Stimulated activated naive CD8-positive, alpha-beta T cell treated with anti-CD3 and anti-CD28 coated beads, Interleukin-15, Interleukin-2, amounts not matched to agents 100 U/mL and 50 U/mL, for 24 hours (primary cell): ENCODE results near the gene KCNK10.

Source experiments
- ATAC-seq: fragments of 150-1000 bp; cut with Tn5 transposase; one replicate; pipeline ENCODE4 v1.10.0; 2021
- DNase-seq: peaks from one replicate; pipeline ENCODE4 v3.0.0; 2021

KCNK10 gene, protein sequence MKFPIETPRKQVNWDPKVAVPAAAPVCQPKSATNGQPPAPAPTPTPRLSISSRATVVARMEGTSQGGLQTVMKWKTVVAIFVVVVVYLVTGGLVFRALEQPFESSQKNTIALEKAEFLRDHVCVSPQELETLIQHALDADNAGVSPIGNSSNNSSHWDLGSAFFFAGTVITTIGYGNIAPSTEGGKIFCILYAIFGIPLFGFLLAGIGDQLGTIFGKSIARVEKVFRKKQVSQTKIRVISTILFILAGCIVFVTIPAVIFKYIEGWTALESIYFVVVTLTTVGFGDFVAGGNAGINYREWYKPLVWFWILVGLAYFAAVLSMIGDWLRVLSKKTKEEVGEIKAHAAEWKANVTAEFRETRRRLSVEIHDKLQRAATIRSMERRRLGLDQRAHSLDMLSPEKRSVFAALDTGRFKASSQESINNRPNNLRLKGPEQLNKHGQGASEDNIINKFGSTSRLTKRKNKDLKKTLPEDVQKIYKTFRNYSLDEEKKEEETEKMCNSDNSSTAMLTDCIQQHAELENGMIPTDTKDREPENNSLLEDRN

DNA sequence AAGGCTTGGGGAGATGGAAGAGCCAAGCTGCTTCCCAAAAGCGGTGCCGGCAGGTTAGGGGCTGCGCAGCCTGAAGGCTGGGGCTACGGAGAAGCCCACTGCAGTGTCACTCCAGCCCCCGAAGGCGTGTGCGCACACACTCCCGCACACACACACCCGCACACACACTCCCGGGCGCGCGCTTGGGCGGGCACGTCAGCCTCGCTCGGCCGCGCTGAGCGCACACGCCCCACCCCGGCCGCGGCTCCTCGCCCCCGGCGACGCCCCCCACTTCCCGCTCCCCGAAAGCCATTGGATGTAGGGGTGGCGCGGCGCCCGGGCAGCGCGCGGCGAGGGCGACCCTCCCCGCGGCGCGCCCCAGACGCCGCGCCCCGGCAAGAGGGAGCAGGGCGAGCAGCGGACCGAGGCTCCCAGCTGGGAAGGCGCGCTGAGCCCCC is at the start of gene KCNK10:
Gene KCNK10 (minus strand): TSS at position 184 of the 437 bp plus-strand sequence. CDS start 471 bp downstream, outside the sequence.
- ATAC-seq, result no peak
- no peak for DNase-seq

DNA sequence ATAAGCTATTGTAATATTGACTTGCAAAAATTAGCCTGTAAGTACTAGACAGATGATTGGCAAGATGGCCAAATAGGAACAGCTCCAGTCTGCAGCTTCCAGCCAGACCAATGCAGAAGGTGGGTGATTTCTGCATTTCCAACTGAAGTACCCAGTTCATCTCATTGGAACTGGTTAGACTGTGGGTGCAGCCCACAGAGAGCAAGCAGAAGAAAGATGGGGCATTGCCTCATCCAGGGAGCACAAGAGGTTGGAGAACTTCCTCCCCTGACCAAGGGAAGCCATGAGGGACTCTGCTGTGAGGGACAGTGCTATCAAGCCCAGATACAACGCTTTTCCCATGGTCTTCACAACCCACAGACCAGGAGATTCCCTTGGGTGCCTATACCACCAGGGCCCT is 46.4 kb upstream of the KCNK10 start:
- ATAC-seq, result no peak
- DNase-seq, result no peak

DNA sequence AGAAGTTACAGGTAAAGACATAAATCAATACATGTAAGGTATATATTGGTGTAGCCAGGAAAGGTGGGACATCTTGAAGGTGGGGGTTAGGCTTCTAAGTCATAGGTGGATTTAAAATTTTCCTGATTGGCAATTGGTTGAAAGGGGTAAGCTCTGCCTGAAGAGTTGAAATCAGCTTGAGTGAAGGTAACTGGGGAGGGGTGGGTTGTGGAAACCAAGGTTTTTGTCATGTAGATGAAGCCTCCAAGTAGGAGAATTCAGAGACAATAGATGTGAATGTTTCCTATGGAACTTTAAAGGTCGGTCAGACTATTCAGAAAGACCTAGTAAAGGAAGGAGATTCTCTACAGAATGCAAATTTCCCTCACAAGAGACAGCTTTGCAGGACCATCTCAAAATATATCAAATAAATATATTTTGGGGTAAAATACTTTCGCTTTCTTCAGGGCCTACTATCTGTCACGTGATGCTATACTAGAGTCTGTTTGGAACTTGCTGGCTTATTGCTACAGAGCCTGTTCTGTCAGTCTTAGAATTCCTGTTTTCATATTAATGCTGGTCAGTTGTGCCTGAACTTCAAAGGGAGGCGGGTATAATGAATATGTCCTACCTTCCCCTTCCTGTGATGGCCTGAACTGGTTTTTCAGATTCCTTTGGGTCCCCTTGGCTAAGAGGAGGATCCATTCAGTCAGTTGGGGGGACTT is 41.8 kb upstream of the KCNK10 start:
- ATAC-seq, result no peak
- DNase-seq, result no peak

DNA sequence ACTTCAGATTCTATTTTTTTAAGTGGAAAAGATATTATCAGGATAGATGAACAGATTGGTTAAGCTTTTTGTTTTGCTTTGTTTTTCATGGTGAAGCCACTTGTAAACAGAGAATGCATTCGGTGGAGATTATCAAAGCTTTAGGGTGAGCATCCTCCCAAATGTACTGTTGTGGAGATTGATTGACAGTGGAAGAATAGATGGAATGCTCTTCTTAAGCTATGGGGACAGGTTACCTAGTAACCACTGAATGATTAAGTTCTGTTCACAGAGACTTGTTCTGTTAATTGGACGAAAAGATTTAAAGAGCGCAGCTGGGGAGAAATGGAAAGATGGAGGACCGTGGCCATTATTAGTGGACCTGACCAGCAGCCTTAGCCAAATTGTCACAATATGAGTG is 40.6 kb upstream of the KCNK10 start:
- ATAC-seq, result no peak
- DNase-seq, result no peak

DNA sequence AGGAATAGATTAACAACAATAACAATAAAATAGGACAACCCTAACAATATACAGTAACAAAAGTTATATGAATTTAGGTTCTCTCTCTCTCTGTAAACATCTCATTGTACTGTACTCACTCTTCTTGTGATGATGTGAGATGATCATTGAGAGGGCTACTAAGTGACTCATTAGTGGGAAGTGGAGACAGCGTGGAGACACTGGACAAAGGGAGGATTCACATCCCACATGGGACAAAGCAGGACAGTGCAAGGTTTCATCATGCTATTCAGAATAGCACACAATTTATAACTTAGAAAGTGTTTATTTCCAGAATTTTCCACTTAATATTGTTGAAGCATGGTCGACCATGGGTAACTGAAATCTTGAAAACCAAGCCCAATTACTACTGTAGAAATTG is 36.4 kb upstream of the KCNK10 start:
- ATAC-seq, result no peak
- DNase-seq, result no peak

DNA sequence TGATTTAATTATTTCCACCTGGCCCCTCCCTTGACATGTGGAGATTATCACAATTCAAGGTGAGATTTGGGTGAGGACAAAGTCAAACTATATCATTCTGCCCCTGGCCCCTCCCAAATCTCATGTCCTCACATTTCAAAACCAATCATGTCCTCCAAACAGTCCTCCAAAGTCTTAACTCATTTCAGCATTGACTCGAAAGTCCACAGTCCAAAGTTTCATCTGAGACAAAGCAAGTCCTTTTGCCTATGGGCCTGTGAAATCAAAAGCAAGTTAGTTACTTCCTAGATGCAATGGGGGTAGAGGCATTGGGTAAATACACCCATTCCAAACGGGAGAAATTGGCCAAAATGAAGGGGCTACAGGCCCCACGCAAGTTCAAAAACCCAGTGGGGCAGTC is 31.3 kb upstream of the KCNK10 start:
- DNase-seq (no peak), ATAC-seq (no peak)

DNA sequence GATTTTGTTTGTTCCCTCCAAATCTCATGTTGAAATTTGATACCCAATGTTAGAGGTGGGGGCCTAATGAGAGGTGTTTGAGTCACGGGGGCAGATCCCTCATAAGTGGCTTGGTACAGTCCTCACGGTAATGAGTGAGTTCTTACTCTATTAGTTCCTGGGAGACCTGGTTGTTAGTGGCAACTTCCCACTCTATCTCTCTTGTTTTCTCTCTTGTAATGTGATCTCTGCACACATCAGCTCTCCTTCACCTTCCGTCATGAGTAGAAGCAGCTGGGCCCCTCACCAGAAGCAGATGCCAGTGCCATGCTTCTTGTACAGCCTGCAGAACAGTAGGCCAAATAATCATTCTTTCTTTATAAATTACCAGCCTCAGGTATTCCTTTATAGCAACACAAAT is 29.6 kb upstream of the KCNK10 start:
- no peak for DNase-seq
- no peak for ATAC-seq

DNA sequence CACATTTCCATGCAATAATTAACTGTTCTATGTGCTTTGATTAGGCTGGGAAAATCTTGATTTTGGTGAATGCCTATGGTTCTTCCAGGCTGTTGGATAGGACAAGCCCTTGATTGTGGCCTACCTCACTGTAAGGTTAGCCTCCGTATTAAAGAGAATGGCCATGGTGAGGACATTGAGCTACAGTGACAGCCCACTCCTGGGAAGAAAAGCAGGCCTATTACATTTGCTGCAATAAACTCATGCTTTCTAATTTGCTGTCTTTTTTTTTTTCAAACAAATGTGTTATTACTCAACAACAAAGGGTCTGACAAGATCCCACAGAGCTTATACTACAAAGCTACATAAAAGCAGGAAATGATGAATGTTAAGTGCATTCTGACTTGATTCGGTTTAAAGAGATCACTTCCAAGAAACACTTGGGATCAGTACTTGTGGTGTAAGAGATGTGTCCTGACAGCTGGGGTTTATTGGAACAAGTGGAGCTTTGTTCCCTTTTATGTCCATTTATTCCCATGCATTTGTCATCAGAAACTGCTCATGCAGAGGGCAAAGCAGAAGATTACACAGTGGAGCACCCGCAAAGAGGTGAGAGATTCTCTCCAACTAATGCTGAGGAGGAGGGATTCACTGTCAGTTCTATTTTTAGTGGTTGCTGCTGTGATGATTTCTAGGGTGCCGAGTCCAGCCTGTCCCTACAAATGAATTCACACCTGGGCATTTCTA is 29.1 kb upstream of the KCNK10 start:
- no peak for ATAC-seq
- DNase-seq, result no peak

DNA sequence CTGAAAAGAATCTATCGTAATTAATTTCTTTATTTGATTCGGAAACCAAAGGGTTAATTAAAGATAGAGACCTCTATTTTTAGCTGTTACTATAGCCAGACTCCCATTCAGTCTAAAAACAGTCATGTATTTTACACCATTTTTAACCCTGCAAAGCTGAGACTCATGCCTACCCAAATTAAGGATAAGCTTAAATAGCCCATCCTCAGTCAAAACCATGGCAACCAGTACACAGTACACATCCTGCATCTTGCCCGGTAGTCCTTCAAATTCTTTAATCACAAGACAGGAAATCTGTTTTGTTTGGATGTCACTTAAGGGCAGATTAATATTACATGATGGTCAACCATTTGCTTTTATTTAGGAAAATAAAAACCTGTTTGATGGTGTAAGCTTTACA is 25.5 kb upstream of the KCNK10 start:
- DNase-seq, result no peak

DNA sequence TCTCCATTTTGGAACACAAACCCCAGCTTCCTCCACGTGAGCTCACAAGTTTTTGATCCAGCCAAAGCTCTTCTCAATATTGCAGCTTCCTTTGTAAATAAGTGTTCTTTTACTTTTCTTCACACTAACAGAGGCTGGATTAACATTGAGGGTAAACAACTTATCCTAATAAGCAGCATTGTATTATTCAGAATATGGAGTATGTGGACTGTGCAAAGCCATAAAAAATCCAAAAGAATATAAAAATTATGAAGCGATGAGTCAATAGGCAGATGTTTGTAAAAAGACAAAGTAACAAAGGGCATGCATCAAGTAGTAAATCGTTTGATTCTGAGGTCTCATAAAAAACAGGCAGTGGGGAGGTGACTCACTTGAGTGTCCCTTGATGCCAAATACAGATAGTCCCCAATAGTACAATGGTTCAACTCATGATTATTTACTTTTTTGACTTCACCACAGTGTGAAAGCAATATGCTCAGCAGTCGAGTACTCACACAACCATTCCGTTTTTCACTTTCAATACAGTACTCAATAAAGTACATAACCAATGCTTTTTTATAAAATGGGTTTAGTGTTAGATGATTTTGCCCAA is 23.1 kb upstream of the KCNK10 start:
- no peak for ATAC-seq

More for the DNA sequence above, 25.5 kb upstream of the KCNK10 start:
- ATAC-seq, result no peak

DNA sequence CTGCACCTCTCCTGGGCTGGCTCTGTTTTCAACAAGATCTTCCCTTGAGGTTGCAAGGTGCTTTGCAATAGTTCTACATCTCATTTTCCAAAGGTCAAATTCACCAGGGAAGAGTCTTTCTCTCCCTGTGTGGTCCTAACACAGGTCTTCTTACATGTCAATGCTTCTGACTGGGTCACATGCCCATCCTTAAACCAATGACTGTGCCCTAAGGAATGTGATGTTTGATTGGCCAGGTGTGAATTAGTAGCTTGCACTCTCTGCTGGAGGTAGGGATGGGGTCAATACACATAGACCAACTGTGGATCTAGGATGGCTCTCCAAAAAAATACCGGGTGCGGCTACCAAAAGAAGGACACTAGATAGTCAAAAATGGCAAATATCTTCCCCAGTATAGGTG is 19.9 kb upstream of the KCNK10 start:
- no peak for DNase-seq
- no peak for ATAC-seq

More for the DNA sequence above, 23.1 kb upstream of the KCNK10 start:
- no peak for DNase-seq

DNA sequence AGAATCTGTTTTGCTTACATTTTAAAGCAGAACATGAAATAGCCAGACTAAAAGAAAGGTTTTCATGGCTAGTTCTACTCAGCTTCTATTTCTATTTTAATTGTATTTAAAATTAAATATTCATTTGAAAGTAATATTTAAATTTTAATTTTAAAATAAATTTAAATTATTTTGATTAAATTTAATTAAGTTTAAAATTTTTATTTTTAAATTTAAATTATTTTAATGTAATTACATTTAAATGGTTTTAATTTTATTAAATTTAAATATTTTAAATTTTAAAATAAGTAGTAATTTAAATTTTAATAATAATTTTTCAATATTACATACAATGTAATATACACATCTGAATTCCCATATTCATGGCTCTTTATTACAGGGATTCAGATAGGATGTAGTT is 17.3 kb upstream of the KCNK10 start:
- no peak for DNase-seq
- ATAC-seq, result no peak

DNA sequence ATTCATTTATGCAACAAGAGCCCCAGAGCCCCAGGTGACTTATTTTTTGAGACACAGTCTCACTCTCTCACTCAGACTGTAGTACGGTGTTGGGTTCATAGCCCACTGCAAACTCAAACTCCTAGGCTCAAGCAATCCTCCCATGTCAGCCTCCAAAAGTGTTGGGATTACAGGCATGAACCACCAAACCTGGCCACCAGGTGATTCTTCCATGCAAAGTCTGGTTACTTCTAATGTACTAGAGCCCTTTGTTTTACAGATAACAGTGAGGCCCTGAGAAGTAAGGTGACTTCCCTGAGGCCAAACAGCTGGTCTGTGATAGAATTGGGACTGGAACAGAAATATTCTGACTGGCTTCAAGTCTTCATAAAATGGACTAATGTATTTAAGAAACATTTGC is 10.0 kb upstream of the KCNK10 start:
- ATAC-seq, result no peak
- DNase-seq, result no peak

DNA sequence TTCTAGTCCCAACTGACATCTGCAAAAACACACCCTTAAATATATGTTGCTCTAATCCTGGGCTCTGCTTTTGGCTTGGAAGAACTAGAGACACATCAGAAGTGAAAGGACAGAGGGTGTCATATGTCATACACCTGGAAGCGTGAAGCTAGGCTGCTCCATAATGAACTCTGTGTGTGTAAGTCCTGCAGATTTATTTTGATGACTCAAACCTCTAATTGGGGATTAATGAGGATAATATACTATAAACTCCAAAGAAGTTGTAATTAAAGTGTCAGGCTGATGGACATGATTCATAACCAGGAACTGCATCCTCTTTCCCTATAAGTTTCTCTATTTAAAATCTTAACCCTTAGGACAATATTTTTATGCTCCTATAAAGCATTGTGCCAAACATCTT is 4.4 kb upstream of the KCNK10 start:
- no peak for ATAC-seq
- DNase-seq, result no peak

DNA sequence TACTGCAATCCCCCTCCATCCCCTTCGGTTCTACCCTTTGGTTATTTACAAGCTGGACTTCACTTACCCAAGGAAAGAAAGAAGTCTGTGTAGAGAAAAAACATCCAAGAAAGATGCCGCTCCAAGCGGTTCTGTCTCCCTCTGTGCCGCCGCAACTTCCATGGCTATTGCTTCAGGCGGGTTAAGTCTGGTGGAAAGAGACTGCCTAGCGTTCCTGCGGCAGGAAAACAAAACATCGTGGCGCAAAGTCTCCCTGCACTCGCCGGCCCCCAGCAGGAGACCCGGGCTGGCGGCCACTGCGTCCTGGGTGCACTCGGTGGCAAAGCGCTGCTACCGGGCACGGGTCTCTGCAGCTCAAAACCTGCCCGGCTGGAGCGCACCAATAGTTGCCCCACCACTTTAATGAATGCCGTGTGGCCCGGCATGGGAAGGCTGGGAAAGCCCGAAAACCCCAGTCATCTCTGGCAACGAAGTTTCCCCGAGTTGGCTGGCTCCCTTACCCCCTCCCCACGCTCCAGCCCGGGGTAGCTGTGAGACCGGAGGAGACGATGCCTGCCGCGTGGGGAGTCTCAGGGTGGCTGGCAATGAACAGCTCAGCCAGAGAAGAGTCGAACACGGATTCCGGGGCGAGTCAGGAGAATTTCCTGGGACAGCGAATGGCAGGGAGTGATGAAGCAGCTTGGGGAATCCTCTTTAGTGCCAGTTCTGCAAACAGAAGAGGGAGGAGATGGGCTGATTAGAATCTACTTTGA is 3.5 kb upstream of the KCNK10 start:
- no peak for ATAC-seq

DNA sequence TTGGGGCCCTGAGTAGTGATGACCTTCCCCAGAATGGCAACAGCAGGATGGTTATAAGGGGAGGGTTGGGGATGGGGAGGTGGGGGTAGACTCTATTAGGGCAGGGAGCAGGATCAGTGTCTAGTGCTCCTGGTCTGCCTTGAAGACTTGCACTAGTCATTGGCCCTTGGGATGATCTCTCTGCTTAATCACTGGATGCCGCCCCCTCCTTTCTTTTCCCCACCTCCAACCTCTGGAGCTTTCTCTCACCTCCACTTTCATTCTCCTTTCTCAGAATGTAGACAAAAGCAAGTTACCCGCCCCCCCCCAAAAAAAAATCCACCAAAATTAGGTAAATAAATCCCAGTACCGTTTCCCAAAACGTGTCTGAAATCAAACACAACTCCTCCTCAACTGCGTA is 2.8 kb upstream of the KCNK10 start:
- ATAC-seq, result no peak
- no peak for DNase-seq

More for the DNA sequence above, 3.5 kb upstream of the KCNK10 start:
- no peak for DNase-seq

DNA sequence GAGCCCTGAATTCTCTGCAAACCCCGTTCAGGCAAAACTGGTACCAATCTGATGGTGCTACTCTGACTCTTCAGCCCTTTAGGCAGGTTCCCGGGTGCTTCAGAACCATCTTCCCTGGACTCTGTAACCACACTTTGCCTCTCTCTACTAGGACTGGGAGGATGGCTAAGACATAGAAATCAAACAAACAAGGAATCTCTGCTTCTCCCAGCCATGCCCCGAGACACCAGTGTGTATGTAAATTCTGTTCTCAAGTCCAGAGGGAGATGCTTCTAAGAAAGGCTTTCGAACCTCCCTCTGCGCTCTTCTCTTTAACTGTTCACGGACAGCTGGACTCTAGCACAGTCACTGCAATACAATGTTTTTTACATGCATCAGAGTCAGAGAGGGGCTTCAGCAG is 1.9 kb upstream of the KCNK10 start:
- DNase-seq (no peak), ATAC-seq (no peak)

DNA sequence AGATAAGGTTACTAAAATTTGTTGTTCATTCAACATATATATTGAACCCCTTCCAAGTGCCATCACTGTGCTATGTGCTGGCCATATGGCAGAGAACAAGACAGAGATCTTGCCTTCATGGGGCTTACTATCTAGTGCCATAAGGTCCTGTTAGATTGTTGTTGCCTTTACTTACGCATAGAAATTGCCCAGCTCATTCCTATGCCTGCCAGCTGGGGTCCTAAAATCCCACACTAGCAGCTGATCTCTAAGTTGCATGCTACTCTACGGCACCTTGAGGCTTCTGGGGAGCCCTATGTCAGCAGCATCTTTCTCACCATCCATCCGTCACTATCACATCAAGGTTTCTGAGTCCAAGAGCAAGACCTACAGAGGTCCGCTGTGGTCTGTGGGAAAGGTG is 1.4 kb upstream of the KCNK10 start:
- ATAC-seq (no peak), DNase-seq (no peak)

DNA sequence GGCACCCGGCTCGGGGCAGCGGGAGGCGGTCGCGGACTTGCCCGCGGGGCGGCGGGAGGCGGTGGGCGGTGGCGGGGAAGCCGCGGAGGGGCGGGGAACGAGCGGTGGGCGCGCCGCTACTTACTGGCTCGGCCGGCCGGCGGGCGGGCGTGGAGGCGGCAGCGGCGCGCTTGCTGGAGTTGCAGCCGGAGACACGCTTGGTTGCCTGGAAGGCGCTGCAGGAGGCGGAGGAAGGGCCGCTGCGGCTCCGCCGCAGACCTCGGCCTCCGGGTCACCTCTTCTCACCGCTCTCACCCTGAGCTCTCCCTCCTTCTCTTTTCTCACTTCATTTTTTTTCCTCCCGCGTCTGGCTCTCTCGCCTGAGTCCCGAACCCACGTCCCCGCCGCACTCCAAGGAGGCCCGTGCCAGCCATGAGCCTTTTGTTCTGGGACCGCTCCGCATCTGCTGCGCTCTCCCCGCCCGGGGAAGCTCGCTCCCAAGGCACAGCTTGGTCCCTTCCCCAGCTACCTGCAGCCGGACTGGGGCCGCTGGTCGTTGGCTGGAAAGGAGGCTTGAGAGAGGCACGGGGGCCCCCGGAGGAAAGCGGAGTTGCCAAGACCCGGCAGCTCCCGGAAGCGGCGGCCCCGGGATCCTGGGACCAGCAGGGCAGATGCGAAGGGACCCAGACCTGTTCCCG is 592 bp upstream of the KCNK10 start:
- ATAC-seq (no peak), DNase-seq (peak; percentile 36)

DNA sequence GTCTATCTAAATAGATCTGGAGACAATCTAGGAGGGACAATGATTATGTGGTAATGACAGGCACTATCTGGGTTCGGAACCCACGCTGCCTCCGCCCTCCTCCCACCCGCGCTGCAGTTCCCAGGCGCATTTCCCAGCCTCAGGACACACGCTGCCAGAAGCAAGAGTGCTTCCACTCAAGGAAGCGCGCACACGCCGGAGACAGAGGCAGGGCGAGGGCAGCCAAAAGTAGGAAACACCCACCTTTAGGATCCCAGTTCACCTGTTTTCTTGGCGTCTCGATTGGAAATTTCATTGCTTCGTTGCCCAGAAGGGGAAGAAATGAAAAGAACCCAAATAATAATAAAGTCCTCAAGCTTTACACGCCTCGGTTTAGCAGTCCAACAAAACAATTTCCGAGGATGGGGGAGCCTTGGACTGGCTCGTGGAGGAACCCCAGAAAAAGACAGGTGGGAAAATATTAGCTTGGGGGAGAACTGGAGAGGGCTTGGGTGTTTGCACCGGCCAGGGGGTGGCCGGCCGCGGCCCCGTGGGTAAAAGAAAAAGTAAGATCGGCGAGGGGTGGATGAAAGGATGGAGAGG is 474 bp downstream of the KCNK10 start:
- DNase-seq (no peak), ATAC-seq (no peak)
